Stromal cell of bone marrow (primary cell): ENCODE measurements around the gene SHTN1.

Source experiments
- DNase-seq: peaks from one replicate; pipeline ENCODE4 v3.0.0-alpha.2; 2012; ENCODE audit warnings: low read depth

The SHTN1 gene

DNA sequence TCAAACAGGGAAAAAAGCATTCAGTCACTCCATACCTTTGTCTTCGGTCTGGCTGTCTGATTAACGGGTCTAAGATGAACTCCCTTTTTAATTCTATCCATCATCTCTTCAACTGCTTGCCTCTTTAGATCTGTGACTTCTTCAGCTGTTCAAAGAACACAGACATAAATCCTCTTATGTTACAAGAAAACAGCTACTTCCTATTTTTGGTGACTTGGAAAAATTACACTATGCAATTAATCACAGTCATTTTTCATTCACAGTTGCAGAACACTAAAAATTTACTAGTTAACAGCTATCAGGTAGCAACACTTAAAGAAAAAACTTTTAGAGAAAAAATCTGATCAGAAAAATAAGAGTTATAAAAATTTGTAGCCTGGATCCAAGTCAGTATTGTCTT is 89.6 kb downstream of the SHTN1 start:
- DNase-seq = no peak

- no peak for DNase-seq
Observed at GRCh38 chr10:116913695-116914094, 91.3 kb downstream of the SHTN1 start.

GRCh38 chr10:116912162-116912561 is 92.8 kb downstream of the SHTN1 start:
- no peak for DNase-seq

DNA sequence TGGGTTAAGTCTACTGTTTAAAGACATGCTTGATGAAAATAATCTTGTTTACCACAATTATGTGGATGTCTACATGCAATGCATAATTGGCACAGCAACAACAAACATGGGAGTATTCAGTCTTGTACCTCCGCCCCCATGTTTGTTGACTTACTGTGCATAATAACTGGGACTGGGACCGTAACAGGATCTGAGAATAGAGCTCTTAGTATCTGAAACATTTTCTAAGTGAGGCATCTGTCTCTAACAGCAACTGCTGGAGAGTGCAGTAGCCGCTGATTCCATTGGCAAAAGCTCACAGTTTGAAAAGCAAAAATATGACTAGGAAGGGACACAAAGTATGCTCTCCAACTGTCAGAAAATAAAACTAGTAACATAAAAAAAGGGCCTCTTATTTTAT is 94.1 kb downstream of the SHTN1 start:
- no peak for DNase-seq

- no peak for DNase-seq
Observed at GRCh38 chr10:116909307-116909706, 95.7 kb downstream of the SHTN1 start.

DNA sequence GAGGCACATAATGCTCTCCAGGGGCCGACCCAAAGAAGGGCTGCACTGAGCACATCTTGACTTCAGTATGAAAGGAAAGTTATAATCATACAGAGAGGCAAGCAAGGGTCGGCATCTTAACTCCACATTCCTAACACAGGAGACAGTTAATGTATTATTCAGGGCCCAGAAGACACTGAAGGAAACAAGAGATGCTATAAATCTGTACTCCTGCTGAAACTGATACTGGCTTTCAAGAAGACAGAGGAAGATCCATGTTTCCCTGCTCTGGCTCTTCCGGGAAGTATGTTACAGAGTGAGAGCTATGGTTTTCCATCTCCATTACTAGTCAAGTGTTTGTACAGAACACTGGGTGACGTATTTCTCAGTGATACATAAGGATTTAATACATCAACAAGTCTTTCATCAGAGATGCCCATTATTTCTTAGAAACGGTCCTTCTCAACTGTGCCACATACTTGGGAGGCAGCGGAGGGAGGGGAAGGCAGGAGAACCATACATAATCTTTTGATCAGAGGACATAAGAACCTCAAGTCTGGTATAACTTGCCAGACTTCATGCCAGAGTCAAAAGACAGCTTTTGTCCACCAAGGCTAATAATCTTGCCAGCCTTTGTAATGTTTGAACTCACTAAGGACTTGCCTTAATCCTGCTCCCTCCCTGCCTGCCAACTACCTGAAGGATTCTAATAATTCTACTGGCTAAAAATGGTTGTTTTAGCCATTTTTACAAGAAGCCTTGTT is 97.6 kb downstream of the SHTN1 start:
- DNase-seq = no peak

- no peak for DNase-seq
Observed at GRCh38 chr10:116905845-116906210, 99.2 kb downstream of the SHTN1 start.

DNA sequence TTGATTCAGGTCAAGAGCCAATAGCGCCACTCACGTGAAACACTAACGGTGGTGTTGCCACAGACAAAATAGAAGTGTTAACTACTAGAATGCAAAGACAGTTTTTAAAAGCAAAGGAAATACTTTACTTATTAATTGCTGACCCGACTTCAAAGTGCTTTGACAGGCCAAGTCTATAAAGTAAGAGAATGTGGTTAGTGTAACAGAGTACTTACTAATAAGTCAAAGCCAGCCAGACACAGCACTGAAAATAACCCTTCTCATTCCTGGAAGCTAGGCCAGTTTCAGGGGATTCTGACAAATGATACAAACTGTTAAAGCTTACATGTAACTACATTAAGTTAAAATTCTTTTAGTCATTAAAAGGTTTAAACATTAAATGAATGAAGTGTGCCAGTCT is 105.4 kb downstream of the SHTN1 start:
- DNase-seq = no peak

DNA sequence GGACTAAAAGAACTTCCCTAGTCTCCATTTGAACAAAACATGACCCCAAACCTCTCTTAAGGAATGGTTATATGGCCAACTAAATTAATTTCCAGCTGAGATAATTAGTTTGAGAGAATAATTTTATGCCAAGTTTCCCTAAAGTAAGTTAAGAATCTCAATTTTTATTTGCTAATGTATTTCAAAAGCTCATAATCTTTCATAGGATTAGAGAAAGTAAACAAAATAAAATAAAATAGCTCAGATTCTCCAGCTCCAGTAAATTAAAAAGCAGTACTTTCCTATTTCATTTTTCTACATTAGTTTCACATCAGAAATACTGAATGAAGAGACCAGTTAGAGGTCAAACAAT is 111.3 kb downstream of the SHTN1 start:
- no peak for DNase-seq

DNA sequence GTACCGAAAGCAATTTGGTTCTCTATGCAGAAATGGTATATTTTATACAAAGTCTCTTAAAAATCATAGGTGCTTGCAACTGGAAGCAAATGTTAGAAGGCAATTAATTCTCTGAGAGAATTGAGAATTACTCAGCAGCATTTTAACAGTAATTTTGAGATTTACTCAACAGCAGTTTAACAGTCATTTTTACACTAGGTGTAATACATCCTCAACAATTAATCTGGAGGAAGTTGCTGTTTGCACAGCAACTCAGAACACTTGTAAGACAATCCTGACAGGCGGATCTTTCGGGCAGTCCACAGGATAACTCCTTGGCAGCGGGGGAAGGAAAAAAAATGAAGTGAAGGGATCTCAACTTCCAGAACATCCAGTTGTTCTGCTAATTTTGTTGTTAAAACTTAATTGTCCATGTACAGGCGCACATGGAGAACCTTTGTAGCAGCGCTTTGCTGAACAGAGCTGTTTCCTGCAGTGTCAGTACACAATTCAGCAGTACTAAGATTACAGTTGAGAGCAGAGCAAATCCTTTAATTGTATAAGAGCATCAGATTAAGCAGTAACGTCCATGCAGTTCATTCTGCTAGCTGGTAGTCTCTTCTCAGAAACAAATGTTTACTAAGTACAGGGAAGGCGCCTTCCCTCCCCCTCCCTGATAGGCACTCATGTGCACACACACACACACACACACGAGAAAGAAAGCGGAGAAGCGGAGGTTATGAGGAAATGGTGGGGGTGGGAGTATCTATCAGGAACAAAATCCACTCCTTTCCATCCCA is 111.9 kb downstream of the SHTN1 start:
- no peak for DNase-seq

- peak; percentile 57 for DNase-seq
Observed at GRCh38 chr10:116891208-116891607, 113.8 kb downstream of the SHTN1 start.

- DNase-seq = no peak
Observed at GRCh38 chr10:116889066-116889465, 115.9 kb downstream of the SHTN1 start.

GRCh38 chr10:116888380-116889055 is 116.5 kb downstream of the SHTN1 start:
- peak; percentile 62 for DNase-seq

- no peak for DNase-seq
Observed at GRCh38 chr10:116886772-116887171, 118.2 kb downstream of the SHTN1 start.

DNA sequence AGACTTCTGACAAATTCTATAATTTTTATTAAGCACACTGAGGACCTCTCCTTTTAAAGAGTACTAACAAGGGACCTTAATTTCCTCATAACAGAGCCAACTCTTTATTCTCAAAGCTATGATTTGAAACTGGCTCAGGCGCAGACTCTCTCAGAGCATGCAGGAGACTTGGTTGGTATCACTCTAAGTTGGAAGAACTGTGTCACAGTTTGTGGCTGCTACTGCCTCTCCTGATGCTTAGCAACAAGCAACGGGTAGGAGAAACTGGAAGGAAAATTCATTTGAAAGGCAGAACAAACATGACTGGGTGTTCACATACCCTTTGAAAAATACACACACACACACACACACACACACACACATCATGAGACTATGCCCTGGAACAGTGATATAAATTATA is 122.3 kb downstream of the SHTN1 start:
- DNase-seq = no peak

DNA sequence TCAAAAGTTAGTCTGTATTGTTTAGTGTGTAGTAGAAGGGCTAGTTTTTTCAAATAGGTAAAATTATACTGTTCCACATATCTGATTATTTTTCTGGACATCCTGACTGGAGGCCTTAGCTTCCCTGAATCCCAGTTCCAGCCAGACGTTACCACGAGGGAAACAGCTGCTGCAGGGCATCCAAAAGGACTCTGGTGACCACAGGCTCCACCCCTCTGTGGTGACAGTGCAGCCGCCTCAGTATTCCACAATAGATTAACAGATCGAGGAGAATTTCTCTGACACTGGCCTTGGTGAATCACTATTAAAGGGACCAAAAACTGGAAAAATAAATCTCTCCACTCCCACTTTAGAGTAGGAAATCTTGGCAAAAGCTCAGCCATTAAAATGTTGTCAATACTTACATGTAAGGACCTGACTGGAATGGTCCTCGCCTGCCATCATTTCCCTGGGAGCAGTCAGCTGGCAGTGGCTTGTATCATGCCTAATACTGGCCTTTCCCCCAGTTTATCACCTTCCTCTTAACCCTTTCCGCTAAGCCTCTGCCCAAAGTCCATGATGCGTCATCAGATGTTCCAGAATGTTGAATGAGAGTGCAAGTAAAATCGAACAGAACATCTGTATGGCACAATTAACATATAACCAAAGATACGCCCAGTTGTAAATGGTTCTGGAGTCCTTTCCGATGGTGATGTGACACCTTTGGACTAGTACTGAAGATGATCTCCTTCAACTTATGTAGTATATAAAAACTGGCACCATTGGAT is 124.1 kb downstream of the SHTN1 start:
- no peak for DNase-seq

- DNase-seq = no peak
Observed at GRCh38 chr10:116879817-116880216, 125.2 kb downstream of the SHTN1 start.

GRCh38 chr10:116878123-116878522 is 126.9 kb downstream of the SHTN1 start:
- no peak for DNase-seq

DNA sequence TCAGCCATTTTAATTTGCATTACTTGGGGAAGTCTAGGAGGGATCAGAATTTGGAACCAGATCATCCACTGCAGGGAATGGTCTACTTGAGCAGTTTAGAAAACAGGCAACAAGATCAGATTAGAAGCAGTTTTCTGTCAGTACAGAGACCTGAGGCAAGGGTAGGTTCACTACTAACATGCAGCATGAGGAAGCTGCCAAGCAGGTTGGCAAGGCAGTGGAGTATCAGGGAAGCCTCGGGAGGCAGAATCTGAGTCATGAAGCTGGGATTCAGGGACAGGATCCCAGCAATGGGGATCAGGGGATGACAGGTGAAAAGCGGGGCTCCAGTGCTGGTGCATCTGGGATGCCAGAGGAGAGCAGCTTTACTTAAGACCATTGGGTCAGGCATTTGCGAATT is 127.6 kb downstream of the SHTN1 start:
- DNase-seq = no peak

DNA sequence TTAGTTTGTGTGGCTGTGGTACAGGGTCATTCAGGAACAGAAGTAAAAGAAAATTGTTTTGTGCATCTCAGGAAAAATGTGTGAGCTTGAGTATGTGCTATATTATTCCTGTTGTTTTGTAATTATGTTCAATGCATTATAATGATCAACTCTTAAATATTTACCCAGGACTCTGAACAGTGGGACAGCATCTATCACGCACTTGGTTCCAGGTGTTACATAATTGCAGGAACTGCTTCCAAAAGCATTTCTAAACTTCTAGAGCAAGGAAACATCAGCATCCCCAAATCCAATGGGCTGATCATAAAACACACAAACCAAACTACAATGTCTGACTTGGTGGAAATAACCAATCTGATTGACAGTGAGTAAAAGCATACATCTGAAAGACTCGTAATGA is 129.1 kb downstream of the SHTN1 start:
- DNase-seq = no peak

- DNase-seq = no peak
Observed at GRCh38 chr10:116873134-116873533, 131.9 kb downstream of the SHTN1 start.

DNA sequence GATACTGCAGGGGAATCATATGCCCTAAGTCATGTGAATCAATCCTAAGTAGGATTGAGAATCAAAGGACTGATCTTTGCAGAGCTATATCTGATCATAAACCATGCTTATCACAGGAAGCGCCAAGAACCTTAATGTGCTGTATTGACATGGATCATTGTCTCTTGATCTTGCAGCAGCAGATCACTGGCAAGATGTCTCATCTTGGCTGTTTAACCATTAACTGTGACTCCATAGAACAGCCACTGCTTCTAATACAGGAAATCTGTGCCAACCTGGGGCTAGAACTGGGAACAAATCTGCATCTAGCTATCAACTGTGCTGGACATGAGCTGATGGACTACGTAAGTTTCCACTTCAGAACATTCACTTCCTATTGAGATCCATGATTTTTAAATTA is 134.0 kb downstream of the SHTN1 start:
- DNase-seq = no peak

DNA sequence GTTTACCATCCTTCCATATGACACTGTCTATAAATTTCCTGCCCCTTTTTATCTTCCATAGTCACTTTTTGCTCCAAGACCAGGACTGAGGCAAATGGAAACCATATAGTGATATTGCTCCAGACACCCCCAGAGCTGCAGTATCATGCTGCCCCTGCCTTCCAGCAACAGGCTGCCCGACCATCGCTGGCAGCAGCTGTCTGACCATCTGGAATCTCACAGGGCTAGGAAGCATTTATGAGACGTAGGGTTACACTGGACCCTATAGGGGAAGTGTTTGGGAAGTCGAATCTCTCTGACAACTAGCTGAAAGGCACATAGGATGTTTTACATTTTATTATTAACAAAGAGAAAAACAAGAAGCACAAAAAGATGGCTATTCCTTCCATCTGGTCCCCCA is 136.3 kb downstream of the SHTN1 start:
- no peak for DNase-seq
